Measurements from ENCODE around the gene GNGT2.
A peak's percentile ranks its signal among the peaks of the same experiment; 100 is the strongest.
"Not testable (repeated sequence)": the region's sequence is repeated elsewhere in the genome, so short reads cannot be mapped to it uniquely, and the experiment has no call there.

The GNGT2 gene

GRCh38 chr17:49183341-49183740 lies 27.0 kb downstream of the GNGT2 start:
- FAIRE-seq, result no peak
- DNase-seq (ENCODE audit: extremely low spot score, insufficient read length, low read depth), result no peak

GRCh38 chr17:49180998-49181635 lies 29.3 kb downstream of the GNGT2 start:
- no peak for FAIRE-seq
- DNase-seq (ENCODE audit: extremely low spot score, insufficient read length, low read depth), result no peak

- peak; percentile 83 for FAIRE-seq
- DNase-seq (ENCODE audit: extremely low spot score, insufficient read length, low read depth), result no peak
Observed at GRCh38 chr17:49180303-49180702, 30.1 kb downstream of the GNGT2 start.

GRCh38 chr17:49175978-49176377 lies 34.4 kb downstream of the GNGT2 start:
- FAIRE-seq; DNase-seq (ENCODE audit: extremely low spot score, insufficient read length, low read depth): not testable (repeated sequence)

GRCh38 chr17:49170711-49171110 lies 39.7 kb downstream of the GNGT2 start:
- FAIRE-seq; DNase-seq (ENCODE audit: extremely low spot score, insufficient read length, low read depth): not testable (repeated sequence)

- FAIRE-seq (no peak), DNase-seq (ENCODE audit: extremely low spot score, insufficient read length, low read depth) (no peak)
Observed at GRCh38 chr17:49170216-49170615, 40.2 kb downstream of the GNGT2 start.

- DNase-seq (ENCODE audit: extremely low spot score, insufficient read length, low read depth), result no peak
- FAIRE-seq, result no peak
Observed at GRCh38 chr17:49168706-49169105, 41.7 kb downstream of the GNGT2 start.

- FAIRE-seq (no peak), DNase-seq (ENCODE audit: extremely low spot score, insufficient read length, low read depth) (no peak)
Observed at GRCh38 chr17:49165143-49165542, 45.2 kb downstream of the GNGT2 start.

GRCh38 chr17:49162866-49163265 lies 47.5 kb downstream of the GNGT2 start:
- FAIRE-seq, result no peak

GRCh38 chr17:49157784-49158183 lies 52.6 kb downstream of the GNGT2 start:
- DNase-seq (ENCODE audit: extremely low spot score, insufficient read length, low read depth) (no peak), FAIRE-seq (no peak)

More at GRCh38 chr17:49162866-49163265, 47.5 kb downstream of the GNGT2 start:
- no peak for DNase-seq (ENCODE audit: extremely low spot score, insufficient read length, low read depth)

- DNase-seq (ENCODE audit: extremely low spot score, insufficient read length, low read depth), result no peak
- FAIRE-seq, result no peak
Observed at GRCh38 chr17:49156256-49156655, 54.1 kb downstream of the GNGT2 start.

Data from GM18507 (cell line).